GM12801 (cell line): ENCODE data around the gene PTPN23.

Experiments used
- TF ChIP-seq, protein P1 (sequence below): IDR thresholded peaks from one replicate; pipeline ENCODE4 v1.5.1; 2011; ENCODE audit warnings: control low read depth; ENCODE audit not compliant: insufficient read length; ENCODE audit errors: extremely low read depth

Gene PTPN23

GRCh38 chr3:47359323-47359722 lies 21.5 kb upstream of the PTPN23 start:
- TF ChIP-seq, protein P1, sequence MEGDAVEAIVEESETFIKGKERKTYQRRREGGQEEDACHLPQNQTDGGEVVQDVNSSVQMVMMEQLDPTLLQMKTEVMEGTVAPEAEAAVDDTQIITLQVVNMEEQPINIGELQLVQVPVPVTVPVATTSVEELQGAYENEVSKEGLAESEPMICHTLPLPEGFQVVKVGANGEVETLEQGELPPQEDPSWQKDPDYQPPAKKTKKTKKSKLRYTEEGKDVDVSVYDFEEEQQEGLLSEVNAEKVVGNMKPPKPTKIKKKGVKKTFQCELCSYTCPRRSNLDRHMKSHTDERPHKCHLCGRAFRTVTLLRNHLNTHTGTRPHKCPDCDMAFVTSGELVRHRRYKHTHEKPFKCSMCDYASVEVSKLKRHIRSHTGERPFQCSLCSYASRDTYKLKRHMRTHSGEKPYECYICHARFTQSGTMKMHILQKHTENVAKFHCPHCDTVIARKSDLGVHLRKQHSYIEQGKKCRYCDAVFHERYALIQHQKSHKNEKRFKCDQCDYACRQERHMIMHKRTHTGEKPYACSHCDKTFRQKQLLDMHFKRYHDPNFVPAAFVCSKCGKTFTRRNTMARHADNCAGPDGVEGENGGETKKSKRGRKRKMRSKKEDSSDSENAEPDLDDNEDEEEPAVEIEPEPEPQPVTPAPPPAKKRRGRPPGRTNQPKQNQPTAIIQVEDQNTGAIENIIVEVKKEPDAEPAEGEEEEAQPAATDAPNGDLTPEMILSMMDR: no peak

DNA sequence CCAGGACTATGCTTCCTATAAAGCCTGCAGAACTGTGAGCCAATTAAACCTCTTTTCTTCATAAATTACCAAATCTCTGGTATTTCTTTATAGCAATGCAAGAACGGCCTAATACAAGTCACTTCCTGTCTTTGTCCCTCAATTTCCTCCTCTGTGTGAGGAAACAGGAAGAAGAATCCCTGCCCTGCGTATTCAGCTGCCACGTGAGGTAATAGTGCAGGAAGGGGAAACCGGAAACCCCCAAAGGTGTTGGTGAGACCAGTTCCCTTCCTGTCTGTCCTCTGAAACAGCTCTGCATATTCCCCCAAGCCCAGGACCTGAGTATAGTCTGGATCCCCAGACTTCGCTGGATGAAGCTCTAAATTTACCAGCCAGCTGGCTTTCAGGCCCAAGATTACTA lies 18.1 kb upstream of the PTPN23 start:
- TF ChIP-seq, protein P1: no peak

- TF ChIP-seq, protein P1: no peak
Observed at GRCh38 chr3:47365213-47366153, 15.3 kb upstream of the PTPN23 start.

GRCh38 chr3:47366833-47367232 lies 14.0 kb upstream of the PTPN23 start:
- TF ChIP-seq, protein P1: no peak

DNA sequence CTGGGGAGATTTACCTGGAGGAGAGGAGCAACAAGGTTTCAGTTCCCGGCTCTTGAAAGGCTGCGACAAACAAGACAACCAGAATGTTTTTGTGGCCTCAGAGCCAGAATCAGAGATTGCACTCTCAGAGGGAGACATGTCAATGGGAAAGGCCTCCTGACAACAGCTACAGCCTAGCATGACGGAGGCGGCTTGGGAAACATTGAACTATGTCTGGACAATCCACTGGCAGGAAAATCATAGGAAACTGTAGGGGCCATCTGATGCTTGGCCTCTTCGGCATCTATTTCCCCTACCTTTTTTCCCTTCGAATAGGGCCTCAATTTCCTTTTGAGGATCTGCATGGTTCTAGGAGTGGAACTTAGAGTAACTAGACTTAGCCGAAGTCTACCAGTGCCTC lies 13.2 kb upstream of the PTPN23 start:
- TF ChIP-seq, protein P1: no peak

DNA sequence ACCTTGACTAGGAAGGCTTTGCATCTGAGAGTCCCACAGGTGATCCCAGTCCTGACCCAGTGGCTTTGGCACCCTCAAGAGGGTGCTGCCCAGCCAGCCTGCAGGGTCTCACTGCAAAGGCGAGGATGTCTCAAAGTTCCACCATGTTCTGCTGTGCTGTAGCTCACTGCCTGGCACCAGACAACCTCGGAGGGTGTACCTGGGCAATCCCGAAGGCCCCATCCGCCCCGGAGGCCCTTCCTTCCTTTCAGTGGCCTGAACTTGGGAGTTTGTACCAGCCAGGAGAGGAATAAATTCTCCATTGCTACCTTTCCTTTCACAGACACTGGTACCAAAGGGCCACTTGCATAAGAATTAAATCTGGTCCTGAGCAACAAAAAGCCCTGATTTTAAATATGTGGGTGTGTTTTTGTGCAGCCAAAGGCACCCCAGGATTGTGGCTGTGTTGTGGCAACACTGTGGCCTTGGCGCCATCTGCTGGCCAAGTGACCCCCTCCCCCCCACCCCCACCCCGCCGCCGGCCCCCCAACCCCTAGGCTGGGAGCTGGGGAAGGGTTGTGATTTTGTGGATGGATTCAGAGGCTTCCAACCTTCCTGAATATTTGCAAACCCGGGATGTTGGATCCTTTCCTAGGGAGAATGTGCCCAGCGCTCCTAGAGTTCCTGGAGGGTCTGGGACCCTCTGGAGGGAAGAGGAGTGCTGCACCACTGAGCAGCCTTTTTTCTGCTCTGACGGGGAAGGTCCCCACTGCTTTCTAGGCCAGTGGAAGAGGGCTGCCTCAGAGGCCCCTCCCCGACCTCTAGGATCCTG lies 9.7 kb upstream of the PTPN23 start:
- TF ChIP-seq, protein P1: no peak

GRCh38 chr3:47374587-47374986 lies 6.2 kb upstream of the PTPN23 start:
- TF ChIP-seq, protein P1: no peak
